GM21367 (cell line): ENCODE measurements around the gene ITGA3.

Experiments
- ATAC-seq: cut with Tn5 transposase; IDR thresholded peaks from one replicate; pipeline ENCODE4 v1.9.1; 2021; ENCODE audit not compliant: unreplicated experiment

ITGA3 gene

GRCh38 chr17:50066995-50067394, 11.1 kb downstream of the ITGA3 start:
- ATAC-seq: no peak

- no peak for ATAC-seq
Measured at GRCh38 chr17:50067996-50068395, 12.1 kb downstream of the ITGA3 start.

DNA sequence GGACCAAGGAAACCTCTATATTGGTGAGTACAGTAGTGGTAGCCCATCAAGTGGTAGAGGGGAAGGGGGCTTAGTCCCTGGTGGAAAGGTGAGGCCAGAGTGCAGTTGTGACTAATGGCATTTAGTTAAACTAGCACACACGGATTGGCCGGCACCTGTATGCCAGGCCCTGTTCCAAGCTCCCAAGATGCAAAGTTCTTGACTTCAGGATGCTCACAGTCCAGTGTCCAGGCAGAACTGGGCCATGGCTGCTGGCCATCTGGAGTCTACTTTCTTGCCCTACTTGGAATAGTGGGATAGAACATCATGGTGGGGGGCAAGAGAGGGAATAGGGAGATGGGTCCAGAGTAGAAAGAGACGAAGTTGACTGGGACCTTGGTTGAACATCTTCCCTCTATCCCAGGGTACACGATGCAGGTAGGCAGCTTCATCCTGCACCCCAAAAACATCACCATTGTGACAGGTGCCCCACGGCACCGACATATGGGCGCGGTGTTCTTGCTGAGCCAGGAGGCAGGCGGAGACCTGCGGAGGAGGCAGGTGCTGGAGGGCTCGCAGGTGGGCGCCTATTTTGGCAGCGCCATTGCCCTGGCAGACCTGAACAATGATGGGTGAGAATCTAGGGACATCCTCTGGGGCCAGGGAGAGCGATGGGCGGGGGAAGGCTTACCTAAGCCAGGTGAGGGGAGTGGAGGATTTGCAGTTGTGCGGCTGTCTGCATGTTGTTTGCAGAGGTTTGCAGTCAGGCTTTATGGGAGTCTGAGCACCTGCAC, 15.2 kb downstream of the ITGA3 start:
- ATAC-seq: no peak

GRCh38 chr17:50071692-50072091, 15.8 kb downstream of the ITGA3 start:
- no peak for ATAC-seq

- ATAC-seq: no peak
Measured at GRCh38 chr17:50072130-50072529, 16.2 kb downstream of the ITGA3 start.

GRCh38 chr17:50072925-50073324, 17.0 kb downstream of the ITGA3 start:
- no peak for ATAC-seq

DNA sequence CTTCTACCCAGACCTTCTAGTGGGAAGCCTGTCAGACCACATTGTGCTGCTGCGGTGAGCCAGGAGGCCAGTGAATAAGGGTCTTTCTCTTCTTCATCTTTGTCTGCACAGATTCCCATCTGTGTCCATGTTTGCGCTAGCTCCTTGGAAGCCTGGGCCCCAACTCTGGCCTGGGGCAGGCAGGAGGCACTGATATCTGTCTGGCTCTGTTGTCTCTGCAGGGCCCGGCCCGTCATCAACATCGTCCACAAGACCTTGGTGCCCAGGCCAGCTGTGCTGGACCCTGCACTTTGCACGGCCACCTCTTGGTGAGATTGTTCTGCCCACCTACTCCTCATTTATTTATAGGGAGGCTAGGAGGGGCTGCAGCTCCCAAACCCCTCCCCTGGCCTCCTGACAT, 18.3 kb downstream of the ITGA3 start:
- ATAC-seq: no peak

- ATAC-seq: no peak
Measured at GRCh38 chr17:50075446-50076032, 19.6 kb downstream of the ITGA3 start.

GRCh38 chr17:50076221-50076590, 20.3 kb downstream of the ITGA3 start:
- ATAC-seq: no peak

- no peak for ATAC-seq
Measured at GRCh38 chr17:50076591-50077235, 20.8 kb downstream of the ITGA3 start.

- ATAC-seq: no peak
Measured at GRCh38 chr17:50078430-50078829, 22.5 kb downstream of the ITGA3 start.

- no peak for ATAC-seq
Measured at GRCh38 chr17:50079334-50080095, 23.6 kb downstream of the ITGA3 start.

- ATAC-seq: no peak
Measured at GRCh38 chr17:50080096-50080480, 24.2 kb downstream of the ITGA3 start.

GRCh38 chr17:50080827-50081226, 24.9 kb downstream of the ITGA3 start:
- ATAC-seq: no peak

GRCh38 chr17:50081757-50082156, 25.8 kb downstream of the ITGA3 start:
- ATAC-seq: no peak

- ATAC-seq: no peak
Measured at GRCh38 chr17:50087246-50087911, 31.5 kb downstream of the ITGA3 start.

- ATAC-seq: no peak
Measured at GRCh38 chr17:50087912-50088405, 32.0 kb downstream of the ITGA3 start.

DNA sequence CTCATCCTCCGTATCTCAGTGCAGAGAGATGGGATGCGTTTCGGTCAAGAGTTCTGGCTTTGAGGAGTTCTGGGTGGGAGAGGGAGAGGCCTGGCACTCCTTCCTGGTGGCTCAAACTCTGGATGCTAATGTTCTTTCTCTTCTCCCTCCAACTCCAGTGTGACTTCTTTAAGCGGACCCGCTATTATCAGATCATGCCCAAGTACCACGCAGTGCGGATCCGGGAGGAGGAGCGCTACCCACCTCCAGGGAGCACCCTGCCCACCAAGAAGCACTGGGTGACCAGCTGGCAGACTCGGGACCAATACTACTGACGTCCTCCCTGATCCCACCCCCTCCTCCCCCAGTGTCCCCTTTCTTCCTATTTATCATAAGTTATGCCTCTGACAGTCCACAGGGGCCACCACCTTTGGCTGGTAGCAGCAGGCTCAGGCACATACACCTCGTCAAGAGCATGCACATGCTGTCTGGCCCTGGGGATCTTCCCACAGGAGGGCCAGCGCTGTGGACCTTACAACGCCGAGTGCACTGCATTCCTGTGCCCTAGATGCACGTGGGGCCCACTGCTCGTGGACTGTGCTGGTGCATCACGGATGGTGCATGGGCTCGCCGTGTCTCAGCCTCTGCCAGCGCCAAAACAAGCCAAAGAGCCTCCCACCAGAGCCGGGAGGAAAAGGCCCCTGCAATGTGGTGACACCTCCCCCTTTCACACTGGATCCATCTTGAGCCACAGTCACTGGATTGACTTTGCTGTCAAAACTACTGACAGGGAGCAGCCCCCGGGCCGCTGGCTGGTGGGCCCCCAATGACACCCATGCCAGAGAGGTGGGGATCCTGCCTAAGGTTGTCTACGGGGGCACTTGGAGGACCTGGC, 33.3 kb downstream of the ITGA3 start:
- ATAC-seq: no peak

DNA sequence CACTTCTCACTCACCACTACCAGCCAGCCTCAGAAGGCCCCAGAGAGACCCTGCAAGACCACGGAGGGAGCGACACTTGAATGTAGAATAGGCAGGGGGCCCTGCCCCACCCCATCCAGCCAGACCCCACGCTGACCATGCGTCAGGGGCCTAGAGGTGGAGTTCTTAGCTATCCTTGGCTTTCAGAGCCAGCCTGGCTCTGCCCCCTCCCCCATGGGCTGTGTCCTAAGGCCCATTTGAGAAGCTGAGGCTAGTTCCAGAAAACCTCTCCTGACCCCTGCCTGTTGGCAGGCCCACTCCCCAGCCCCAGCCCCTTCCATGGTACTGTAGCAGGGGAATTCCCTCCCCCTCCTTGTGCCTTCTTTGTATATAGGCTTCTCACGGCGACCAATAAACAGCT, 34.2 kb downstream of the ITGA3 start:
- ATAC-seq: no peak
